ENCODE results near the gene BMPR2.

GRCh38 chr2:202564226-202564625, 188.1 kb downstream of the BMPR2 start:
- TF ChIP-seq, protein P1, sequence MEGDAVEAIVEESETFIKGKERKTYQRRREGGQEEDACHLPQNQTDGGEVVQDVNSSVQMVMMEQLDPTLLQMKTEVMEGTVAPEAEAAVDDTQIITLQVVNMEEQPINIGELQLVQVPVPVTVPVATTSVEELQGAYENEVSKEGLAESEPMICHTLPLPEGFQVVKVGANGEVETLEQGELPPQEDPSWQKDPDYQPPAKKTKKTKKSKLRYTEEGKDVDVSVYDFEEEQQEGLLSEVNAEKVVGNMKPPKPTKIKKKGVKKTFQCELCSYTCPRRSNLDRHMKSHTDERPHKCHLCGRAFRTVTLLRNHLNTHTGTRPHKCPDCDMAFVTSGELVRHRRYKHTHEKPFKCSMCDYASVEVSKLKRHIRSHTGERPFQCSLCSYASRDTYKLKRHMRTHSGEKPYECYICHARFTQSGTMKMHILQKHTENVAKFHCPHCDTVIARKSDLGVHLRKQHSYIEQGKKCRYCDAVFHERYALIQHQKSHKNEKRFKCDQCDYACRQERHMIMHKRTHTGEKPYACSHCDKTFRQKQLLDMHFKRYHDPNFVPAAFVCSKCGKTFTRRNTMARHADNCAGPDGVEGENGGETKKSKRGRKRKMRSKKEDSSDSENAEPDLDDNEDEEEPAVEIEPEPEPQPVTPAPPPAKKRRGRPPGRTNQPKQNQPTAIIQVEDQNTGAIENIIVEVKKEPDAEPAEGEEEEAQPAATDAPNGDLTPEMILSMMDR (IDR thresholded peaks at IDR 0.05) = no peak
- TF ChIP-seq POLR2A (IDR thresholded peaks at IDR 0.05) = no peak

All from testis (tissue), 2 donors.